SK-N-MC (cell line): ENCODE results near the gene BLACAT1.
"Not testable (repeated sequence)": the region's sequence is repeated elsewhere in the genome, so short reads cannot be mapped to it uniquely, and the experiment has no call there.

Experiments used
- EZH2 ChIP-seq: fragments of 200-600 bp; sonication (generic); IDR thresholded peaks from one replicate; pipeline ENCODE4 v1.6.1; 2017; ENCODE audit warnings: antibody characterized with exemption
- POLR2AphosphoS5 ChIP-seq: IDR thresholded peaks from 2 replicates; pipeline ENCODE4 v1.6.1; 2012; ENCODE audit warnings: mild to moderate bottlenecking, low read depth, low read length, borderline replicate concordance

DNA sequence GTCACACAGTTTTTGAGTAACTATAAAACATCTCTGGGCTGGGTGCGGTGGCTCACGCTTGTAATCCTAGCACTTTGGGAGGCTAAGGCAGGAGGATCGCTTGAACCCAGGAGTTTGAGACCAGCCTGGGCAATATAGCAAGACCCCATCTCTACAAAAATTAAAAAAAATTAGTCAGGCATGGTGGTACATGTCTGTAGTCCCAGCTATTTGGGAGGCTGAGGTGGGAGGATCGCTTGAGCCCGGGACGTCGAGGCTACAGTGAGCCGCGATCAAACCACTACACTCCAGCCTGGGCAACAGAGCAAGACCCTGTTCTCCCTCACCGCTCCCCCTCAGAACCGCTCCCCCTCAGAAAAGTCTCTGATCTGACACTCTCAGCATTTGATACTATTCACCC is 26.7 kb upstream of the BLACAT1 start:
- not testable (repeated sequence) for TF ChIP-seq EZH2, POLR2AphosphoS5
